GM21723 (cell line): ENCODE data around the gene MYH9.
"Not testable (repeated sequence)": the region's sequence is repeated elsewhere in the genome, so short reads cannot be mapped to it uniquely, and the experiment has no call there.

Source experiments
- ATAC-seq: cut with Tn5 transposase; IDR thresholded peaks from one replicate; pipeline ENCODE4 v1.9.1; 2021; ENCODE audit warnings: mild to moderate bottlenecking, moderate library complexity; ENCODE audit not compliant: unreplicated experiment

The MYH9 gene

DNA sequence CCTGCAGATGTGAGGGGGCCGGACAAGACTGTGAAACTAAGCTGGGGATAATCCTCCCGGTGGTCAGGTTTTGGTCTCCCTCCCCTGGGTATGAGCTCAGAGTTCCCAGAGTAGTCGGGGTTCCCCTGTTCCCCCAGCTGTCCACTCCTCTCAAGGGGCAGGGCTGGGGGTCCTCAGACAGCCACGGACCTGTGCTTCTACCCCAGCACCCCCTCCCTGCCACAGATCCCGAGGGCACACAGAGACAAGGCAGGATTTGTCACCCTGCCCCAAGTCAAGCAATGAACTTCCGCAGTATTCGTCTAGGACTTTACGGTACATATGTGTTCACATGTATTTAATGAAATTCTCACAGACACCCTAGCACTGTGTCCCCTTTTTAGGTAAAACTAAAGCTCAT, 89.6 kb downstream of the MYH9 start:
- ATAC-seq, result no peak

DNA sequence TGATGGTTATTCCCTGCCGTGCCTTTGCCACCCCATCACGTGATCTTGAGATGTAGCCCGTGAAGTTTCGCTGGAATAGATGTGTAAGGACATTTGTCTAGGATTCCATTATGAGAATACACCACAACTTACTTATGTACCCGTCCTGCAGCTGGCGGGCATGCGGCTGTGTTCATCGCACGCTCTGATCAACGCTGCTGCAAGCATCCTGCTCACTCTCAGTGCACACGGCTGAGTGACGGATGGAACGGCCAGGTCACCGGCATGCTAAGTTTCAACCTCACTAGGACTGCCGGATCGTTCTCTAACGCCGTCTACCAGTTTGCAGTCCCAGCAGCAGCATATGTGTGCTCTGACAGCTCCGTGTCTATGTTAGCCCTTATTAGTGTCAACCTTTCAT, 90.2 kb downstream of the MYH9 start:
- no peak for ATAC-seq

DNA sequence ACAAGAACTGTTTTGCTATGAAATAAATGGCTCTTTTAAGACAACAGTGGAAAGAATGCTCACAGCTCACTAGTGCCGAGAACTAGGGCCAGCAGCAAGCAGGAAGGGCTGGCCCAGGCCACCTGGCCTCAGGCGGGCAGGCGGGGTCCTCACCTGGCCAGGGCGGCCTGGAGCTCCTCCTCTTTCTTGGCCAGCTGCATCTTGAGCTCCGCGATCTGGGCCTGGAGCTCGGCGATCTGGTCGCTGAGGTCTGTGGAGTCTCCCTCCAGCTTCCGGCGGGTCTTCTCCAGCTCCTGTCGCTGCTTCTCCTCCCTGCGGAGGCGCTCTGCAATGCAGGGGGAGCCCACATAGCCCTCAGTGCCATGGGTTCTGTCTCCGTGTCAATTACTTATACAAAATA, 91.1 kb downstream of the MYH9 start:
- no peak for ATAC-seq

DNA sequence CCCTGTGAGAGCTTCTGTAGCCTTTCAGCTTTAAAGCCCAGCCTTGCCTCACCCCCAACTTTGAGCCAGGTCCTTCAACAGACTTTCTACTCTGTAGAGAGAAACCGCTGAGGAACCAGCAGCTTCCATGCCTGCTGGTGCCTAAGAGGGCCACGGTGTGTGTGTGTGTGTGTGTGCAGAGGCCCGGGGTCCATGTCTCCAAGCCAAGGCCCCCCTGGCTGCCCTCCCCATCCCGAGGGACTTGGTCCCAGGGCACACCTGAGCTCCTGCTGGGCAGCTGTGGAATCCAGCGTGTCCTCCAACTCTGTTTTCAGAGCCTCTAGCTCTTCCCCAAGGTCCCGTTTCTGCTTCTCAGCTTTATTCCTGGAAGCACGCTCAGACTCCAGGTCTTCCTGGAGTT, 92.5 kb downstream of the MYH9 start:
- no peak for ATAC-seq

DNA sequence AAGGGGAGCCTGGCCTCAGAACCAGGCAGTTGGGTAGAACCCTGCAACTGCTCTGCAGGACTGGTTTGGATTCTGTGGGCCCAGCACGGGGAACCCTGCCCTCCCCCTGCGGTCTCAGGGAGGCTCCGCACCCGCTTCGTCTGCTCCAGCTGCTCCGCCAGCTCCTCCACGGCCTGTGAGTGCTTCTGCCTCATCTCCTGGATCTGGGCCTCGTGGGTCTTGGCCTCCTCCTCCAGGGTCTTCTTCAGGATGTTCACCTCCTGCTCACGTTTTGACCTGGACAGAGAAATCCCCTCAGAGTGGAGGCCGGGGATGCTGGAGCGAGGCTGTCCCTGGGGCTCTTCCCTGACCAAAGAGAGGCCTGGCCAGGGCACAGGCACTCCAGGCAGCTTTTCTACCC, 93.0 kb downstream of the MYH9 start:
- ATAC-seq, result no peak

DNA sequence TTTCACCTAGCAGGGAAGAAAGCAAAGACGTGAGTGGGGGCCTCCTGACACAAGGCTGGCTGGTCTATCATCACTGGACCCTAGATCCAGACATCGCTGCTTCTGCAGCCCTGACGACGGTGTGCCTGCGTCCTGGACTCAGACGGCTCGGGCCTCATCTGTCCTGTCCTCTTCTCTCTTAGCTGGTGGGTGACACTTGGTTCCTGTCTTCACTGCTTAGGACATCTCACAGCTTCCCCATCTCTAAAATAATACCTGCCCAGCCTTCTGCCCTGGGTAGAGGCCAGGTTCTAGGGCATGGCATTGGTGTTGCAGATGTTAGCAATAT, 93.5 kb downstream of the MYH9 start:
- ATAC-seq, result no peak

DNA sequence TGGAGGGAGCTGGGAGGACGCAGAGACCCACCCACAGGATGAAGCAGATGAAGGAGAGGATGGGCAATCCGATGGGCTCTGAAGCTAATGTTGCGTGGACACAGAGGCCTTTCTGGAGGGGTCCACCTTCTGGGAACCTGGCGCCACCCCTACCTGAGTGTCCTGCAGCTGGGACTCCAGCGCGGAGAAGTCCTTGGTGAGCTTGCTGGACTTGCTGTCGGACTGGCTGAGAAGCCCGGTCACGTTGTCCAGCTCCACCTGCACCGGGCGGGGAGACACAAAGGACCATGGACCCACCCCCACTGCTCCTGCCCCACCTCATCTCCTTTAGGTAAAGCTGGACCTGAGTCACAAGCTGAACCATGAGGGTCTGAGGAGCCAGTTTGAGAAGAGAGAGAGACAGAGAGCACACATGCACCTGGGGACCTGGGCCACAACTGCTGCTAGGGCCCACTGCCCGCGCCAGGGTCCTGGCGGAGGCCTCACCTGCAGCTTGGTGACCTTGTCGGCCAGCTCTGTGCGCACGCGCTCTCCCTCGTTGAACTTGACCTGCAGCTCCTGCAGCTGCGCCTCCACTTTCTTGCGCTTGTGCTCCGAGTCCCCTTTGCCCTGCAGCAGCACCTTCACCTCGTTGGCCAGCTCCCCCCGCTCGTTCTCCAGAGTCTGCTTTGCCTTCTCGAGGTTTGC, 94.0 kb downstream of the MYH9 start:
- no peak for ATAC-seq

DNA sequence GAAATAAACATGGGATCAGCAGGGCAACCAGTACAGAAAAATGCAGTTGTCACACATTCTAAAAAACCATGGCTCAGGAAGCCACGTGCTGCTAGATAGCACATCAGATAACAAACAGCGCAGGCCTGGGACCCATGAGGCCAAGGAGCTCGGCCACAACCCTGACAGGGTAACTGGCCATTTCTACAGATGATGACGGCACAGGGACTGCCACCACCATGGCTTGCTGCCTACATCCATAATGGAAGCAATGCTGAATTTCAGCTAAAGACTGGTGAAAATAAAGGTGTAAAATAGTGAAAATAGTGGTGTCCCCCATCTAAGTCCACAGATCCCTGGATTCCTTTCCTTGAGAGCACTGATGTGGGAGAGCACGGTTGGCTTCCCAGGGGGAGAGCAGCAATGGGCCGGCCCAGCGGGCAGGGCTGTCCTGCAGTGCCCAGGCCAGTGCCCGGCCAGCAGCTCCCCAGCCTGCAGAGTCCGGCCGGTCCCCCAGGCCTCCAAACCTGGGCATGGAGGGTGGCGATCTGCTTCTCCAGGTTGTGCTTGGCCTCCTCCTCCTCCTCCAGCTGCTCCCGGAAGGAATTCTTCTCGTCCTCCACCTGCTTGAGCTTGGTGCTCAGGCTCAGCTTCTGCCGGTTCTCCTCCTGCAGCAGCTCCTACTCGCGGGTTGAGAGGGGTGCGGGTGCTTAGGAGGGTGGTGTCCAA, 94.8 kb downstream of the MYH9 start:
- no peak for ATAC-seq

DNA sequence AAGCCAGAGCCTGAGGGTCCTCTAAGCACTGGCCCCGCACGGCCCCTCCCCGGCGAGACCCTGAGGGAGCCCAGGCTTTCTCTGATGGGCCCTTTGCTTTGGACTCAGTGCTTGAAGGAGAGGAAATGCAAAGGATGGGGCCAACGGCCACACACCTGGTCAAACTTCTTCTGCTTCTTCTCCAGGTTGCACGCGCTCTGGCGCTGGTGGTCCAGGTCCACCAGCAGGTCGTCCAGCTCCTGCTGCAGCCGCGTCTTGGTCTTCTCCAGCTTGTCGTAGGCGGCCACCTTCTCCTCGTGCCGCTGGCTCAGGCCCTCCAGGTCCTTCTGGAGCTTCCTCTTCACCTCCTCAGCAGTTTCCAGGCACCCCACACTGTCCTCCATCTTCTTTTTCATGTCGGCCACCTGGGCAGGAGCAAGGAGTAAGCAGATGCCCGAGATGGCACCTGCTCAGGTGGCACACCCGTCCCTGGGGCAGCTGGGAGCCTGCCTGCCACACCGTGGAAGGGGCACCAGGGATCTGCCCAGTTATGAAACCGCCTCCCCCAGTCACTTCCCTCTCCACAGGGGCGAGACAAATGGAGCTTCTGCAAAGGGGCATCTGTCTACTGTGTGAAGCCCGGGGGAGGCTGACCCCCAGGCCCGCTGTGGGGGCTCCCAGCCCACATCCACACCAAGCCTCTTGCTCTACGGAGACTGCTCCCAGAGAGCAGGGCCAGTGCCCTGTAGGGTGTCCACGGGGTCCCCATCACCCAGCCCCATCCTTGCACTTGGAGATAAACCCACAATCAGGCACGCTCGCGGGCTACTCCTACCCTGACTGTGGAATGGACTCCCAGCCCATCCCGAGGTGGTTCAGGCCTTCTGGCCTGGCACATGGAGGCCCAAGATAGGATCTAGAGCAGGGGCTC, 95.7 kb downstream of the MYH9 start:
- no peak for ATAC-seq

DNA sequence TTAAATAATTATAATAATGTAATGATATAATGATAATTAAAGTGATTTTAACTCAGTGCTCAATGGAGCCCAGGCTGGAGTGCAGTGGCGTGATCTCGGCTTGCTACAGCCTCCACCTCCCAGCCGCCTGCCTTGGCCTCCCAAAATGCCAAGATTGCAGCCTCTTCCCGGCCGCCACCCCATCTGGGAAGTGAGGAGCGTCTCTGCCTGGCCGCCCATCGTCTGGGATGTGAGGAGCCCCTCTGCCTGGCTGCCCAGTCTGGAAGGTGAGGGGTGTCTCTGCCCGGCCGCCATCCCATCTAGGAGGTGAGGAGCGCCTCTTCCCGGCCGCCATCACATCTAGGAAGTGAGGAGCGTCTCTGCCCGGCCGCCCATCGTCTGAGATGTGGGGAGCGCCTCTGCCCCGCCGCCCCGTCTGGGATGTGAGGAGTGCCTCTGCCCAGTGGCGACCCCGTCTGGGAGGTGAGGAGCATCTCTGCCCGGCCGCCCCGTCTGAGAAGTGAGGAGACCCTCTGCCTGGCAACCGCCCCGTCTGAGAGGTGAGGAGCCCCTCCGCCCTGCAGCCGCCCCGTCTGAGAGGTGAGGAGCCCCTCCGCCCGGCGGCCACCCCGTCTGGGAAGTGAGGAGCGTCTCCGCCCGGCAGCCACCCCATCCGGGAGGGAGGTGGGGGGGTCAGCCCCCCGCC, 97.2 kb downstream of the MYH9 start:
- not testable (repeated sequence) for ATAC-seq

DNA sequence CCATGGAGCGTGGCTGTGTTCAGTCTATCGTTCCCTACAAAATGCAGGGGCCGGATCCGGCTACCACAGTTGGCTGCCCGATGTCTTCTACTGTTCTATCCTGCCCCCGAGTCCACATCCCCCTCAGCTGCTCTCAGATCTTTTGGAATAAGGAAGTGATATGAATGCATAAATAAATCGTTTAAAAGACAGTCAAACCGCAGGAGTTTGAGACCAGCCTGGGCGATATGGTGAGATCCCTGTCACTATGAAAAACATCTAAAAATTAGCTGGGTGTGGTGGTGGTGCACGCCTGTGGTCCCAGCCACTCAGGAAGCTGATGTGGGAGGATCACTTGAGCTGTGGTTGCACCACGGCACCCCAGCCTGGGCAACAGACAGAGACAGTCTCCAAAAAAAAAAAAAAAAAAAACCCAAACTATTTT, 97.8 kb downstream of the MYH9 start:
- not testable (repeated sequence) for ATAC-seq

DNA sequence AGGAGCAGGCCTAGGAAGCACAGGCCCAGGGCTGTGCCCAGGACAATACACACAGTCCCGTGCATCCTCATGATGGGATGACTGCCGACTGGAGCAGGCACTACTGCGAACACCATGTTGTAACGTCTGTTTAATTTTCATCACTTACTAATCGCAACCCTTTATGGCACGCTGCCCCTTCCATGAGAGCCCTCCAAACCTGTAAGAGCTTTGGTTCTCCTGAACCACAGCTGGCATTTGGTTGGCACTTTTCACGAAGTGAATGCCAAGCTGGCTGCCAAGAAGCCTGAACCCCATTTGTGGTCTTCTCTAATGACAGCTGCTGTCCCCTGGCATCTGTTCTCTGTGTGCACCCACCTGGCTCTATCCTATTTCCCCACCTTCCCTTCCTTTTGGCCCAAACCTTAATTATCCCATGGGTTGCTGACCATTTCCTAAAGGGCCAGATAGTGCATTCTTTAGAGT, 98.3 kb downstream of the MYH9 start:
- no peak for ATAC-seq

DNA sequence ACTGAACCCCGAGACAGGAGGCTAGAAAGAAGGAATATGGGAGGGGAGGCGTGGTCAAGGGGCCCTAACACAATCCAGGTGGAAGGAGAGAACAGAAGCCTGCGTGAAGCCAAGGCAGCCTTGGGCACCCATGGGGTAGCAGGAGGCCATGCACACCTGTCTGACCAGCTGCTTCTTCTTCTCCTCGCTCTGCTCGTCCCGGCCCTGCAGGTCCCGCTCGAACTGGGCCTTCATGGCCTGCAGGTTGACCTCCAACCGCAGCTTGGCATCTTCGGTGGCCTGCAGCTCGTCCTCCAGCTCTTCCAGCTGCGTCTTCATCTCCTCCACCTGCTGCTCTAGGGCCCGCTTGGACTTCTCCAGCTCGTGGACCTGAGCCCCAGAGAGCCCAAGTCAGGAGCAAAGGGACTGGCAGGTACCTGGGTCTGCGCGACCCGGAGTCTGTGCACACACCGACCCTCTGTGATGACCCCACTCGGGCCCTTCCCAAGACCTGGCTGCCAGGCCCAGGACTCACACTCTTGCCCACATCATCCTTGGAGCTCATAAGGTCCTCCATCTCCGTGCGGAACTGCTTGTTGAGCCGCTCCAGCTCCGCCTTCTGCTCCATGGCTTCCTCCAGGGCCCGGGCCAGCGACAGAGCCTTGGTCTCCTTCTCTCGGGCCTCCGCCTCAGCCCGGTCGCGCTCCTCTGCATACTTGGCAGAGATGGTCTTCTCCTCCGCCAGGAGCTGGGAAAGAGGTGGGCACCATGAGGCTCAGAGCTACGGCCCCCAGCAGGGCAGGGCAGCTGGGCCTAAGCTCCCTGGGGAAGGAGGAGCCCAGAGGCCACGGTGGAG, 99.0 kb downstream of the MYH9 start:
- ATAC-seq, result no peak

DNA sequence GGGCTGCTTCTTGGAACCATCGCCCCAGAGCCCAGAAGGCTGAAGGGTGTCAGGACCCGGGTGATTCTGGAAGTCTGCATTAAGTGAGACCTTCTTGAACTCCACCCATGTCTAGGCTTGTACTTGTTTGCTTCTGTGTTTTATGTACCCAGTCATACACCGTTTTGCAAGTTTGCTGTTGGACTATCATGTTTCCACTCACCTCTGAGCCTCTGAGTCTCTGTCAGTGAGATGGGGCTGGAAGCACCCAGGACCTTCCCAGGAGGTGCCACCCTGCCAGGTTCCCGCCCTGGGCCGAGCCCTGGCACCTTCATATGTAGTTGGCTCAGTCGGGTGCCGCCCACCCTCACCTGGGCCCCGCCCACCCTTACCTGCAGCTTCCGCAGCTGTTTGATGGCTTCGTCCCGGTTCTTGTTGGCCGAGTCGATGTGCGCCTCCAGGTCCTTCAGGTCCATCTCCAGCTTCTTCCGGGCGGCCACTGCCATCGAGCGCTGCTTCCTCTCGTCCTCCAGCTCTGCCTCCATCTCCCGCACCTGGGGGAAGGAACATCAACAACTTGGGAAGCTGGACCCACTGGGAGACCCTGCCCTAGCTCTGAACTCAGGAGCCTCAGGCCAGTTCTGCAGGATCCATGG, 99.8 kb downstream of the MYH9 start:
- ATAC-seq, result no peak

DNA sequence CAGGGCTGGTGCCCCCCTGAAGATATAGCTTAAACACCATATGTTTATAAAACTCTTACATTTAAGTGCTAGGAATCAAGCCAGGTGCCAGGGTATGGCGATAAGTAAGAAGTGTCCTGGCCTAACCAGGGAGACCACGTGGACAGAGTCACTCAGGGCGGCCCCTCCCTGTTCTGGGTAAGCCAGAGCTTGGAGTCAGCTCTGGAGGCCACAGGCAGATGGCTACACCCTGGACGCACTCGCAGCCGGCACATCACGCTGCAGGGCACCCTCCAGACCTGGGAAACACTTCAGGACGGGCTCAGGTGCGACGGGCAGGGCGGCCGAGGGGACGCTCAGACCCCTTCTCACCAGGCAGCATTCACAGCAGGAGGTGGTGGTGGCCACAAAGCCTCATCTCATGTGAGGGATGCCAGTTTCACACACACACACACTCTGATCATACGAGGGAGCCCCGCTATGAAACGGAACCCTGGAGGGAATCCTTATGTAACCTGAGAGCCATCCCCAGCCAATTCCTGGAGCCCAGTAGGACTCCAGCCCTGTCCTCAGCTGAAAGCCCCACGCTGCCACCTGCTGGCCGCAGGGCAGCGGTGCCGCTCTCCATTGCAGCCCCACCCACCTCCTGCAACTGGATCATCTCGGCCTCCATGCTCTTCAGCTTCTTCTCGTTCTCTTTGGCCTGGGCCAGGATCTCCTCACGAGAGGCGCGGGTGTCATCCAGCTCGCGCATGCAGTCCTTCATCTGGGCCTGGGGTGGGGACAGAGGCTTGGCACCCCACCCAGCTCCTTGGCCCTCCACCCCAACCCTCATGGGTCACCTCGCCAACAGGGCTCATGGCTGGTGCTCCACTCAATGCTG, 101.4 kb downstream of the MYH9 start:
- ATAC-seq, result no peak

DNA sequence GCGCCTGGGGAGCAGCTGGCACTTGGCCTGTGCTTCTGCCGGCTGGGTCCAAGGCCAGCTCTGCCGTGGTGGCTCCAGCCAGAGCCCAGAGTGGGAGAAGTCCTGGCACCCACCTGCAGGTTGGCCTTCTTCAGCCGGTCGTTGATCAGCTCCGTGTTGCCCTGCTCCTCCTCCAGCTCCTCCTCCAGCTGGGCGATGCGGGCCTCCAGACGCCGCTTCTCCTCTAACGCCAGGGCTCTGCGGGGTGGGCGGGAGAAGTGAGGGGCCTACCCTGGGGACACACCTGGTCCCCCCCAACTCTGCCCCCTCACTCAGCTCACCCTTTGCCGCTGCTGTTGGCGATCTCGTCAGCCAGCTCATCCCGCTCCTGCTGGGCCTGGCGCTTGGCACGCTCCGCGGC, 102.2 kb downstream of the MYH9 start:
- no peak for ATAC-seq

DNA sequence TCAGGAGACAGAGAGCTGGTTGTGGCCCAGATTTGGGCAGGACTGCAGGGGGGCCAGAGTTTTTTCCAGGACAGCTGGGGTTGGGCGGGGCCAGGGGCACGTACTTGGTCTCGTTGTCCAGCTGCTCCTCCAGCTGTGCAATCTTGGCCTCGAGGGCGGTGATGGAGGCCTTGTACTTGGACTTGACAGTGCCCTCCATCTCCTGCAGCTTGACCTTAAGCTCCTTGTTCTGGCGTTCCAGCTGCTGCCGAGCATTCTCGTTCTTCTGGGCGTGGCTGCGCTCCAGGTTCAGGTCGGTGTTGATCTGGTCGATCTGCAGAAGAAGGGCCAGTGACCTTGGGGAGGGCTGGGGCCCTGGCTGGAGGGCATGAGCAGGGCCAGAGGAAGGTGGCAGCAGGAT, 102.8 kb downstream of the MYH9 start:
- ATAC-seq, result no peak

DNA sequence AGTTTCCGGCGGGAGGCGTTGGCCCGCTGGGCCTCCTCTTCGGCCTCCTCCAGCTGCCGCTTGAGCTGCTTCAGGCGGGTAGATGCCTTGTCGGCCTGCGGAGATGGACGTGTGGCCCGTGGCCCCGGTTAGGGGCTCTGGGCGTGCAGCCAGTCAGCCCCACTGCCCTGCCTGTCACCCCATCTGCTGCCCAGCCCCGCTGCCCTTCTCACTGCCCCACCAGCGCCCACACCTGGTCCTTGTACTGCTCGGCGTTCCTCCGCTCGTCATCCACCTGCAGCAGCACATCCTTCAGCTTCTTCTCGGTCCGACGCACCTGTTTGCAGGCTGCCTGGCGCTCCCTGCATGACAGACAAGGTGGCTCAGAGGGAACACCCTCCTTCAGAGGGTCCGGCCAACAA, 103.6 kb downstream of the MYH9 start:
- no peak for ATAC-seq

DNA sequence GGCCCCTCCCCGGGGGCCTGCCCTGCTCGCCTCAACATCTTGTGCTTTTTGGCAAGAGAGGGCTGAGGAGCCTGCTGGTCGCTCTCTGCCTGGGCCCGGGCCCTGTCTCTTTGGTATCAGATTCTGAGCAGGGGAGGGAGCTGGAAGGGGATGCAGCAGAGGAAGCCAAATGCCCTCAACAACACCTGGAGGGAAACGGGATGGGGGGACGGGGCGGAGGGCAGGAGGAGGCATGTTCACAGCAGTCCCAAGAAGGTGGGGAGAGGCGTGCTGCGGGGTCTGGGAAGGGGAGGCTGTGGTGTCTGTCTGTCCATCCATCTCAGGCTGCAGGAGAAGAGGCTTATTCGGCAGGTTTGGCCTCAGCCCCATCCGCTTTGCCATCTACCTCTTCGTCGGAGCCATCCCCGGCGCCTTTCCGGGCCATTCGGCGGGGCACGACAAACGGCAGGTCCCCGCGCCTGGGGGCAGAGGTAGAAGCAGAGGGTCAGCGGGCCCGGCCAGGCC, 105.4 kb downstream of the MYH9 start:
- no peak for ATAC-seq
